Endothelial cell of umbilical vein (primary cell): ENCODE data around the gene IMPG2. TPM values are rescaled to one million over a fixed set of nuclear protein-coding genes. Genes with fewer than 3 reads are reported as not detected.

Experiments used
- BruUV-seq: library from RNA; stranded (reverse); fragments of 400-500 nt; replicated peaks from 2 replicates; lab custom pipeline; 2021; lab: Mats Ljungman, UMichigan
- CTCF ChIA-PET: fragments of 300-600, 350-600 bp; sonication (Branson Sonifier 250); formaldehyde crosslinking; loops from one replicate; lab custom pipeline; 2021; ENCODE audit warnings: antibody characterized with exemption, inconsistent platforms; lab: Charles Lee
- POLR2A ChIA-PET: fragments of 300-600, 350-600 bp; sonication (Branson Sonifier 250); formaldehyde crosslinking; loops from one replicate; lab custom pipeline; 2021; ENCODE audit warnings: antibody characterized with exemption, inconsistent platforms; lab: Charles Lee
- DNase-seq: peaks from one replicate; pipeline ENCODE4 v3.0.0-alpha.2; 2011; ENCODE audit warnings: low read depth, low spot score
- FAIRE-seq: peaks from 2 replicates; lab custom pipeline; 2011; peaks lifted over from hg19 to GRCh38; lab: Jason Lieb, UNC
- H2AFZ ChIP-seq: 2 replicates; pipeline ENCODE4 v1.6.0; 2012; ENCODE audit warnings: low read depth, low read length, control low read depth, inconsistent platforms
- H3K27ac ChIP-seq: 2 replicates; pipeline ENCODE4 v1.5.1; 2011; ENCODE audit warnings: low read depth, mild to moderate bottlenecking, control low read depth, low read length, moderate library complexity; ENCODE audit not compliant: insufficient read depth
- H3K27me3 ChIP-seq, 2 experiments: 2 replicates each; pipeline versions ENCODE4 v1.6.0 to v1.6.1; 2011; ENCODE audit warnings: low read length in 2 of 2, mixed read lengths in 1 of 2; ENCODE audit not compliant: control insufficient read depth in 2 of 2, insufficient read depth in 2 of 2
- H3K36me3 ChIP-seq, 2 experiments: 2 replicates in 1 of 2; 3 replicates in 1 of 2; pipeline ENCODE4 v1.5.1; 2011; ENCODE audit warnings: low read length in 2 of 2, mild to moderate bottlenecking in 1 of 2, moderate library complexity in 1 of 2; ENCODE audit not compliant: control insufficient read depth in 2 of 2, insufficient read depth in 2 of 2; ENCODE audit errors: extremely low read depth in 1 of 2
- H3K4me1 ChIP-seq: 3 replicates; pipeline ENCODE4 v1.5.1; 2011; ENCODE audit warnings: mild to moderate bottlenecking, low read length; ENCODE audit not compliant: control insufficient read depth, insufficient read depth; ENCODE audit errors: extremely low read depth
- H3K4me2 ChIP-seq: 2 replicates; pipeline ENCODE4 v1.6.1; 2011; ENCODE audit warnings: low read length, control low read depth, mixed read lengths; ENCODE audit not compliant: insufficient read depth
- H3K4me3 ChIP-seq, 3 experiments: fragments of 200-600 bp in 1 of 3; sonication (generic), shearing (Covaris generic) in 1 of 3; replicated peaks in 1 of 3; 2 replicates each; pipeline ENCODE4 v1.5.1; 2011 to 2016; ENCODE audit warnings: control low read depth in 3 of 3, low read length in 3 of 3, mild to moderate bottlenecking in 2 of 3, inconsistent platforms in 1 of 3, low read depth in 1 of 3, moderate library complexity in 1 of 3; ENCODE audit not compliant: insufficient read depth in 1 of 3
- H3K79me2 ChIP-seq: 2 replicates; pipeline ENCODE4 v1.6.0; 2012; ENCODE audit warnings: low read length, inconsistent platforms; ENCODE audit not compliant: control insufficient read depth, insufficient read depth
- H3K9ac ChIP-seq: replicated peaks from 2 replicates; pipeline ENCODE3; 2011; ENCODE audit warnings: low read length, control low read depth; ENCODE audit not compliant: insufficient read depth; ENCODE audit errors: extremely low read depth
- H3K9me1 ChIP-seq: replicated peaks from 3 replicates; pipeline ENCODE4 v1.6.0; 2011; ENCODE audit warnings: mild to moderate bottlenecking, low read length; ENCODE audit not compliant: control insufficient read depth, insufficient read depth; ENCODE audit errors: extremely low read depth
- H3K9me3 ChIP-seq: replicated peaks from 2 replicates; pipeline ENCODE4 v1.5.1; 2012; ENCODE audit warnings: low read length, inconsistent platforms; ENCODE audit not compliant: control insufficient read depth, insufficient read depth
- H4K20me1 ChIP-seq: replicated peaks from 2 replicates; pipeline ENCODE3; 2011; ENCODE audit warnings: mild to moderate bottlenecking, low read length; ENCODE audit not compliant: control insufficient read depth, insufficient read depth; ENCODE audit errors: extremely low read depth
- EZH2 ChIP-seq: IDR thresholded peaks from 2 replicates; pipeline ENCODE4 v1.6.1; 2012; ENCODE audit warnings: borderline replicate concordance, low read depth, mild to moderate bottlenecking, moderate library complexity, low read length, inconsistent platforms; ENCODE audit not compliant: severe bottlenecking
- GATA2 ChIP-seq: IDR thresholded peaks from 2 replicates; pipeline ENCODE4 v1.7.0; 2011; ENCODE audit warnings: low read depth, mild to moderate bottlenecking, moderate library complexity, mixed read lengths, low read length; ENCODE audit not compliant: insufficient read length, insufficient read depth
- JUN ChIP-seq: IDR thresholded peaks from 2 replicates; pipeline ENCODE4 v1.6.1; 2011; ENCODE audit warnings: borderline replicate concordance, low read depth; ENCODE audit not compliant: insufficient read length, insufficient read depth
- POLR2A ChIP-seq: IDR thresholded peaks from 2 replicates; pipeline ENCODE4 v1.6.1; 2012; ENCODE audit warnings: low read depth, mild to moderate bottlenecking, control low read depth, low read length
- POLR2AphosphoS5 ChIP-seq: IDR thresholded peaks from 2 replicates; pipeline ENCODE4 v1.6.1; 2012; ENCODE audit warnings: low read depth, mild to moderate bottlenecking, control low read depth, low read length, moderate library complexity; ENCODE audit not compliant: insufficient read depth
- dilution Hi-C: fragments of 300-500 bp; cut with MboI; formaldehyde crosslinking; loops from one replicate; pipeline ENCODE4 v1.15.0; 2019; ENCODE audit warnings: low sequenced_read_pairs; ENCODE audit not compliant: extremely low pct_ligation_motif_present
- intact Hi-C: fragments of 100-400 bp; cut with micrococcal nuclease; formaldehyde crosslinking; loops from one replicate; pipeline ENCODE4 v1.10.0; 2022
- polyA plus RNA-seq, 4 experiments: library from polyadenylated mRNA; depleted of rRNA in 3 of 4; stranded (reverse) in 3 of 4; unstranded in 1 of 4; fragments of >200 nt; gene quantifications; 2 replicates each; pipeline versions ENCODE4 v1.2.1 to v1.2.3, GENCODE V29; 2011 to 2012; ENCODE audit warnings: missing spikeins in 1 of 4
- total RNA-seq: library from RNA; stranded (reverse); gene quantifications from 2 replicates; pipeline ENCODE4 v1.2.3, GENCODE V29; 2021
- TF ChIP-seq, protein P1 (sequence below): IDR thresholded peaks from 2 replicates; pipeline ENCODE4 v1.6.1; 2011; ENCODE audit not compliant: insufficient read depth, insufficient read length
- TF ChIP-seq, protein P2 (sequence below), 2 donors: IDR thresholded peaks; 1 replicate in 1 of 2; 2 replicates in 1 of 2; pipeline ENCODE4 v1.5.1; 2011; ENCODE audit warnings: low read length in 2 of 2, mild to moderate bottlenecking in 2 of 2, moderate library complexity in 2 of 2, control low read depth in 1 of 2, inconsistent platforms in 1 of 2, low read depth in 1 of 2; ENCODE audit not compliant: insufficient read depth in 1 of 2; ENCODE audit errors: extremely low read depth in 1 of 2

IMPG2 gene
- total and polyA plus RNA-seq, 2 donors (not counting 3 experiments of a cell fraction or from before 2014, with no cell fraction given): 0.39 to 0.71 TPM

- Histone ChIP-seq H3K4me1 (no peaks in the 10 kb centered on the region), H3K36me3 (no peaks in the 10 kb centered on the region), H3K4me3 (no peak overlapping the region), H3K27me3 (no peaks in the 10 kb centered on the region), H2AFZ (no peak overlapping the region), H3K79me2 (no peaks in the 10 kb centered on the region), H3K9ac (no peak overlapping the region), H3K9me1 (no peaks in the 10 kb centered on the region), H3K9me3 (no peaks in the 10 kb centered on the region), H3K27ac (no peak overlapping the region), H3K4me2 (no peak overlapping the region), H4K20me1 (no peaks in the 10 kb centered on the region)
- dilution Hi-C loops (no loop called here), intact Hi-C loops (no loop called here)
- POLR2A ChIA-PET: no interaction called here
- DNase-seq (no peak), FAIRE-seq (no peak)
- no TSS peak for BruUV-seq
- CTCF ChIA-PET: no interaction called here
- TF ChIP-seq EZH2: no peak
- TF ChIP-seq GATA2: no peak
- no peak for TF ChIP-seq POLR2A
- TF ChIP-seq, protein P1, sequence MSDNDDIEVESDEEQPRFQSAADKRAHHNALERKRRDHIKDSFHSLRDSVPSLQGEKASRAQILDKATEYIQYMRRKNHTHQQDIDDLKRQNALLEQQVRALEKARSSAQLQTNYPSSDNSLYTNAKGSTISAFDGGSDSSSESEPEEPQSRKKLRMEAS: no peak
- TF ChIP-seq POLR2AphosphoS5: no peak
- TF ChIP-seq, protein P2, sequence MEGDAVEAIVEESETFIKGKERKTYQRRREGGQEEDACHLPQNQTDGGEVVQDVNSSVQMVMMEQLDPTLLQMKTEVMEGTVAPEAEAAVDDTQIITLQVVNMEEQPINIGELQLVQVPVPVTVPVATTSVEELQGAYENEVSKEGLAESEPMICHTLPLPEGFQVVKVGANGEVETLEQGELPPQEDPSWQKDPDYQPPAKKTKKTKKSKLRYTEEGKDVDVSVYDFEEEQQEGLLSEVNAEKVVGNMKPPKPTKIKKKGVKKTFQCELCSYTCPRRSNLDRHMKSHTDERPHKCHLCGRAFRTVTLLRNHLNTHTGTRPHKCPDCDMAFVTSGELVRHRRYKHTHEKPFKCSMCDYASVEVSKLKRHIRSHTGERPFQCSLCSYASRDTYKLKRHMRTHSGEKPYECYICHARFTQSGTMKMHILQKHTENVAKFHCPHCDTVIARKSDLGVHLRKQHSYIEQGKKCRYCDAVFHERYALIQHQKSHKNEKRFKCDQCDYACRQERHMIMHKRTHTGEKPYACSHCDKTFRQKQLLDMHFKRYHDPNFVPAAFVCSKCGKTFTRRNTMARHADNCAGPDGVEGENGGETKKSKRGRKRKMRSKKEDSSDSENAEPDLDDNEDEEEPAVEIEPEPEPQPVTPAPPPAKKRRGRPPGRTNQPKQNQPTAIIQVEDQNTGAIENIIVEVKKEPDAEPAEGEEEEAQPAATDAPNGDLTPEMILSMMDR (IDR thresholded peaks at IDR 0.05; ENCODE audit: extremely low read depth in 1 of 2, insufficient read depth in 1 of 2, low read depth in 1 of 2, low read length in 2 of 2): no peak
- TF ChIP-seq JUN: no peak
Observed at GRCh38 chr3:101243285-101244211, 76.8 kb downstream of the IMPG2 start.
